GM12878 (cell line): ENCODE data around the gene SMG9. TPM values are rescaled to one million over a fixed set of nuclear protein-coding genes. Genes with fewer than 3 reads are reported as not detected.

Experiments
- ATAC-seq: fragments of 200-7000 bp; cut with Tn5 transposase; 3 replicates; pipeline ENCODE4 v1.9.1; 2020; ENCODE audit warnings: mild to moderate bottlenecking, moderate library complexity
- BruUV-seq: library from RNA; stranded (reverse); fragments of 400-500 nt; replicated peaks from 2 replicates; lab custom pipeline; 2021; lab: Mats Ljungman, UMichigan
- CTCF ChIA-PET: fragments of 300-600 bp; sonication (Branson Sonifier 250); formaldehyde crosslinking; extraction: SDS; loops from one replicate; lab custom pipeline; 2021; ENCODE audit warnings: inconsistent platforms; lab: Yijun Ruan, JAX
- POLR2A ChIA-PET: fragments of 350-600 bp; formaldehyde crosslinking; extraction: SDS; loops from one replicate; lab custom pipeline; 2021; ENCODE audit warnings: inconsistent platforms; lab: Charles Lee
- RAD21 ChIA-PET: fragments of 300-600 bp; sonication (Branson Sonifier 250); formaldehyde crosslinking; loops from one replicate; lab custom pipeline; 2023; ENCODE audit warnings: antibody characterized with exemption; ENCODE audit not compliant: unreplicated experiment; lab: Charles Lee
- SMC1A ChIA-PET: fragments of 300-600 bp; sonication (Branson Sonifier 250); formaldehyde crosslinking; loops from one replicate; lab custom pipeline; 2023; ENCODE audit not compliant: unreplicated experiment, uncharacterized antibody; lab: Charles Lee
- DNase-seq: peaks from one replicate; pipeline ENCODE4 v3.0.0-alpha.2; 2011; ENCODE audit warnings: low read depth, low spot score
- FAIRE-seq: peaks from 3 replicates; lab custom pipeline; 2011; peaks lifted over from hg19 to GRCh38; lab: Jason Lieb, UNC
- H2AFZ ChIP-seq: 2 replicates; pipeline ENCODE4 v1.6.0; 2011; ENCODE audit warnings: low read depth, low read length, control low read depth; ENCODE audit not compliant: control insufficient read depth
- H3K27ac ChIP-seq: 2 replicates; pipeline ENCODE4 v1.5.1; 2011; ENCODE audit warnings: control low read depth; ENCODE audit not compliant: control insufficient read depth, insufficient read depth
- H3K27me3 ChIP-seq, 2 experiments: replicated peaks in 1 of 2; 2 replicates each; pipeline versions ENCODE4 v1.6.0 to v1.6.1; 2011; ENCODE audit warnings: low read length in 1 of 2; ENCODE audit not compliant: control insufficient read depth in 2 of 2, insufficient read depth in 2 of 2
- H3K36me3 ChIP-seq, 2 experiments: 2 replicates each; pipeline ENCODE4 v1.5.1; 2011; ENCODE audit warnings: low read length in 1 of 2; ENCODE audit not compliant: control insufficient read depth in 2 of 2, insufficient read depth in 2 of 2
- H3K4me1 ChIP-seq: 2 replicates; pipeline ENCODE4 v1.6.1; 2011; ENCODE audit warnings: mild to moderate bottlenecking, low read length, moderate library complexity, mixed read lengths; ENCODE audit not compliant: control insufficient read depth, insufficient read depth
- H3K4me2 ChIP-seq: 2 replicates; pipeline ENCODE4 v1.6.0; 2011; ENCODE audit warnings: control low read depth; ENCODE audit not compliant: control insufficient read depth, insufficient read depth
- H3K4me3 ChIP-seq: fragments of 200-600 bp; sonication (generic); 2 replicates; pipeline ENCODE4 v1.5.1; 2016
- H3K79me2 ChIP-seq: 2 replicates; pipeline ENCODE4 v1.6.0; 2011; ENCODE audit warnings: low read length; ENCODE audit not compliant: control insufficient read depth, insufficient read depth
- H3K9ac ChIP-seq: 2 replicates; pipeline ENCODE4 v1.8.0; 2011; ENCODE audit warnings: low read length, control low read depth, mixed read lengths; ENCODE audit not compliant: control insufficient read depth, insufficient read depth
- H3K9me3 ChIP-seq: replicated peaks from 3 replicates; pipeline ENCODE4 v1.5.1; 2011; ENCODE audit warnings: mild to moderate bottlenecking, low read length; ENCODE audit not compliant: control insufficient read depth, insufficient read depth
- H4K20me1 ChIP-seq: 2 replicates; pipeline ENCODE4 v1.6.0; 2011; ENCODE audit not compliant: control insufficient read depth, insufficient read depth
- IKZF1 ChIP-seq: fragments of 450-650 bp; conservative IDR thresholded peaks from 2 replicates; pipeline ENCODE4 v1.6.1; 2017; ENCODE audit warnings: antibody characterized with exemption, mild to moderate bottlenecking
- KDM1A ChIP-seq: fragments of 200-600 bp; sonication (generic); IDR thresholded peaks from 2 replicates; pipeline ENCODE4 v1.6.1; 2016; ENCODE audit warnings: borderline replicate concordance
- MEF2A ChIP-seq: IDR thresholded peaks from 2 replicates; pipeline ENCODE4 v1.6.1; 2011; ENCODE audit warnings: low read depth, mild to moderate bottlenecking, low read length, moderate library complexity; ENCODE audit not compliant: insufficient read depth
- NKRF ChIP-seq: fragments of 450-650 bp; conservative IDR thresholded peaks from 2 replicates; pipeline ENCODE4 v1.6.1; 2017; ENCODE audit warnings: mild to moderate bottlenecking, moderate library complexity
- POLR2AphosphoS5 ChIP-seq: IDR thresholded peaks from 2 replicates; pipeline ENCODE4 v1.6.1; 2011; ENCODE audit warnings: mild to moderate bottlenecking, low read length, inconsistent platforms
- RCOR1 ChIP-seq: conservative IDR thresholded peaks from 2 replicates; pipeline ENCODE4 v1.6.1; 2012; ENCODE audit warnings: low read depth, low read length, improper control_type of control experiment
- SMARCA5 ChIP-seq: fragments of 450-650 bp; IDR thresholded peaks from 2 replicates; pipeline ENCODE4 v1.6.1; 2017; ENCODE audit warnings: mild to moderate bottlenecking
- SPI1 ChIP-seq: IDR thresholded peaks from 2 replicates; pipeline ENCODE4 v1.6.1; 2011; ENCODE audit warnings: low read depth, mild to moderate bottlenecking, low read length, moderate library complexity, borderline replicate concordance; ENCODE audit not compliant: insufficient read depth
- ZBED1 ChIP-seq: IDR thresholded peaks from 2 replicates; pipeline ENCODE4 v1.6.1; 2016; ENCODE audit warnings: borderline replicate concordance
- WGBS: methylation state at CpG from one replicate; pipeline ENCODE4 v1.1.6; 2016; ENCODE audit warnings: low lambda C conversion rate; ENCODE audit not compliant: insufficient replicate concordance, insufficient coverage; ENCODE audit errors: missing lambda C conversion rate; 5-methylcytosine and 5-hydroxymethylcytosine counted together
- in situ Hi-C: fragments of 300-500 bp; cut with MboI; formaldehyde crosslinking; loops from 9 replicates; pipeline ENCODE4 v1.14.3; 2018; ENCODE audit warnings: mixed read lengths
- intact Hi-C: fragments of 100-400 bp; cut with micrococcal nuclease; formaldehyde crosslinking; loops from one replicate; pipeline ENCODE4 v1.14.2; 2022; ENCODE audit not compliant: unreplicated experiment
- polyA plus RNA-seq, 11 experiments: library from polyadenylated mRNA; depleted of rRNA in 4 of 11; unstranded in 6 of 11; stranded (reverse) in 5 of 11; fragments of >200 nt; fragmentation: Nextera tagmentation in 4 of 11; fragmentation: Illumina TruSeq in 1 of 11; extraction: Ambion mirVana in 4 of 11; extraction: Trizol in 1 of 11; gene quantifications; 1 replicate in 1 of 11; 2 replicates in 10 of 11; pipeline versions ENCODE4 v1.2.1 to v1.2.3, GENCODE V29; 2011 to 2016; ENCODE audit warnings: inconsistent platforms in 2 of 11, missing spikeins in 2 of 11, low read depth in 1 of 11
- total RNA-seq, 4 experiments: library from RNA; depleted of rRNA in 3 of 4; stranded (reverse); fragments of >200 nt in 3 of 4; fragmentation: Illumina TruSeq in 1 of 4; extraction: Trizol in 1 of 4; gene quantifications; 2 replicates each; pipeline versions ENCODE4 v1.2.1 to v1.2.3, GENCODE V29; 2013 to 2021

The SMG9 gene
- total and polyA plus RNA-seq, 10 of the 15 experiments (the other 5 are each of a cell fraction or from before 2014, with no cell fraction given), result 0.69 to 52.2 (median 28.1) TPM

GRCh38 chr19:43802216-43802951, 47.6 kb upstream of the SMG9 start, which contains the start of gene LYPD5:
TSS of gene LYPD5 (minus strand) at chr19:43802447. CDS start at chr19:43802380, 67 bp downstream.
- Histone ChIP-seq H3K36me3 (no peaks in the 10 kb centered on the region), H3K9me3 (no peaks in the 10 kb centered on the region; the same call in 2 of the 3 replicates), H3K9ac (no peak within 1 kb of the TSS), H3K79me2 (no peaks in the 10 kb centered on the region), H3K27me3 (no peaks in the 10 kb centered on the region), H4K20me1 (0 out of 2 replicates have a peak, but pooled peaks cover 2% of the 10 kb centered on the region), H3K4me1 (peaks cover 4% of the 10 kb centered on the region), H3K4me2 (no peak within 1 kb of the TSS), H3K4me3 (no peak within 1 kb of the TSS), H2AFZ (no peak within 1 kb of the TSS), H3K27ac (no peak within 1 kb of the TSS)
- no TSS peak for BruUV-seq
- ChIA-PET POLR2A (no interaction called here), CTCF (no interaction called here), RAD21 (no interaction called here), SMC1A (no interaction called here)
- in situ Hi-C loops (loop anchor here (10.0 kb wide), 1 partner anchor 358 kb away; no protein-coding TSS in a partner anchor), intact Hi-C loops (no loop called here)
- 39% methylated on average over 12 of the region's 12 CpGs for WGBS
- no peak for DNase-seq
- no peak for TF ChIP-seq SMARCA5
- no peak for TF ChIP-seq SPI1
- TF ChIP-seq KDM1A, result no peak
- TF ChIP-seq IKZF1, result no peak
- TF ChIP-seq POLR2AphosphoS5, result no peak
- no peak for TF ChIP-seq ZBED1
- TF ChIP-seq RCOR1, result no peak
- TF ChIP-seq MEF2A, result no peak
- no peak for TF ChIP-seq NKRF
- ATAC-seq, result no peak
- FAIRE-seq, result no peak
